IMR-90 (cell line): ENCODE data around the gene SLC44A5.
"Not testable (repeated sequence)": the region's sequence is repeated elsewhere in the genome, so short reads cannot be mapped to it uniquely, and the experiment has no call there.

Experiments used
- CTCF ChIP-seq: conservative IDR thresholded peaks from 2 replicates; pipeline ENCODE4 v1.5.1; 2012; ENCODE audit warnings: mild to moderate bottlenecking, low read depth, low read length, improper control_type of control experiment
- MXI1 ChIP-seq: IDR thresholded peaks from 2 replicates; pipeline ENCODE4 v1.6.1; 2012; ENCODE audit warnings: low read depth, mild to moderate bottlenecking, low read length, moderate library complexity, borderline replicate concordance
- POLR2A ChIP-seq: IDR thresholded peaks from 2 replicates; pipeline ENCODE4 v1.6.1; 2012; ENCODE audit warnings: mild to moderate bottlenecking, low read depth, low read length
- SMC3 ChIP-seq: fragments of 150-350 bp; IDR thresholded peaks from 2 replicates; pipeline ENCODE4 v1.6.1; 2016; ENCODE audit warnings: low read depth, mild to moderate bottlenecking, antibody characterized with exemption, low read length, moderate library complexity
- USF2 ChIP-seq: fragments of 150-350 bp; IDR thresholded peaks from 2 replicates; pipeline ENCODE4 v1.6.1; 2017; ENCODE audit warnings: mild to moderate bottlenecking, antibody characterized with exemption, low read length, low read depth

GRCh38 chr1:75403147-75403646, 207.7 kb downstream of the SLC44A5 start:
- not testable (repeated sequence) for TF ChIP-seq SMC3, USF2, CTCF, POLR2A, MXI1
